ENCODE measurements around the gene BANK1.

- TF ChIP-seq RFX5 (IDR thresholded peaks at IDR 0.05; ENCODE audit: low read length) (no peak), ZBTB33 (IDR thresholded peaks at IDR 0.05; ENCODE audit: borderline replicate concordance, low read depth) (no peak), CTCF (IDR thresholded peaks at IDR 0.05) (no peak), SIN3A (IDR thresholded peaks at IDR 0.05; ENCODE audit: borderline replicate concordance, low read depth, low read length) (no peak), RAD21 (IDR thresholded peaks at IDR 0.05; ENCODE audit: low read length) (no peak), GABPA (IDR thresholded peaks at IDR 0.05; ENCODE audit: low read depth) (no peak), EP300 (IDR thresholded peaks at IDR 0.05; ENCODE audit: borderline replicate concordance in 1 of 2, low read depth in 1 of 2, low read length in 1 of 2) (no peak), POLR2AphosphoS5 (IDR thresholded peaks at IDR 0.05; ENCODE audit: low read depth, low read length) (no peak), FOXM1 (IDR thresholded peaks at IDR 0.05; ENCODE audit: low read depth) (no peak), REST (IDR thresholded peaks at IDR 0.05; ENCODE audit: low read depth, low read length) (no peak), YY1 (IDR thresholded peaks at IDR 0.05; ENCODE audit: low read depth) (no peak)
Measured at GRCh38 chr4:101862595-101862994, 72.1 kb downstream of the BANK1 start.
